ENCODE measurements around the gene SELENOK.
"Not testable (repeated sequence)": the region's sequence is repeated elsewhere in the genome, so short reads cannot be mapped to it uniquely, and the experiment has no call there.

SELENOK gene

GRCh38 chr3:53935283-53935901, 43.7 kb upstream of the SELENOK start:
- TF ChIP-seq CTCF (IDR thresholded peaks at IDR 0.05; ENCODE audit: borderline replicate concordance, insufficient read depth, low read depth, low read length): no peak
- no peak overlapping the region for H3K4me3 ChIP-seq (ENCODE audit: low read depth, low read length)

GRCh38 chr3:53927208-53927872, 35.7 kb upstream of the SELENOK start:
- not testable (repeated sequence) for H3K4me3 ChIP-seq (ENCODE audit: low read depth, low read length)

- TF ChIP-seq CTCF (IDR thresholded peaks at IDR 0.05; ENCODE audit: borderline replicate concordance, insufficient read depth, low read depth, low read length): peak; percentile 38; the same call in 1 of the 2 replicates
Observed at GRCh38 chr3:53921296-53921695, 29.6 kb upstream of the SELENOK start.

GRCh38 chr3:53919741-53920140, 28.1 kb upstream of the SELENOK start:
- no peak overlapping the region for H3K4me3 ChIP-seq (ENCODE audit: low read depth, low read length)
- TF ChIP-seq CTCF (IDR thresholded peaks at IDR 0.05; ENCODE audit: borderline replicate concordance, insufficient read depth, low read depth, low read length): no peak

More at GRCh38 chr3:53921296-53921695, 29.6 kb upstream of the SELENOK start:
- H3K4me3 ChIP-seq (ENCODE audit: low read depth, low read length): no peak overlapping the region

GRCh38 chr3:53913401-53913800, 21.7 kb upstream of the SELENOK start:
- no peak for TF ChIP-seq CTCF (IDR thresholded peaks at IDR 0.05; ENCODE audit: borderline replicate concordance, insufficient read depth, low read depth, low read length)
- no peak overlapping the region for H3K4me3 ChIP-seq (ENCODE audit: low read depth, low read length)

GRCh38 chr3:53902711-53903110, 11.1 kb upstream of the SELENOK start:
- TF ChIP-seq CTCF (IDR thresholded peaks at IDR 0.05; ENCODE audit: borderline replicate concordance, insufficient read depth, low read depth, low read length): no peak
- no peak overlapping the region for H3K4me3 ChIP-seq (ENCODE audit: low read depth, low read length)

GRCh38 chr3:53902067-53902466, 10.4 kb upstream of the SELENOK start:
- no peak for TF ChIP-seq CTCF (IDR thresholded peaks at IDR 0.05; ENCODE audit: borderline replicate concordance, insufficient read depth, low read depth, low read length)
- H3K4me3 ChIP-seq (ENCODE audit: low read depth, low read length): no peak overlapping the region

All from GM12875 (cell line).